Ammon's horn (tissue), 1 donor: ENCODE data around the gene ATG2A.

Experiments
- DNase-seq: peaks from one replicate; pipeline ENCODE4 v3.0.0-alpha.2; 2016; ENCODE audit warnings: low spot score

Gene ATG2A

GRCh38 chr11:64923944-64924909 lies 7.2 kb upstream of the ATG2A start, which contains the start of gene PPP2R5B:
Gene PPP2R5B (plus strand): TSS chr11:64924689. CDS start chr11:64925735, 1,046 bp downstream.
- DNase-seq, result peak; percentile 100

- DNase-seq, result no peak
Observed at GRCh38 chr11:64923151-64923661, 6.2 kb upstream of the ATG2A start.

GRCh38 chr11:64921384-64921783 lies 4.4 kb upstream of the ATG2A start:
- DNase-seq, result no peak

GRCh38 chr11:64920124-64920523 lies 3.1 kb upstream of the ATG2A start:
- DNase-seq, result no peak

GRCh38 chr11:64919627-64920026 lies 2.6 kb upstream of the ATG2A start:
- peak; percentile 49 for DNase-seq

GRCh38 chr11:64918017-64918416 lies 1.0 kb upstream of the ATG2A start:
- DNase-seq, result no peak

- no peak for DNase-seq
Observed at GRCh38 chr11:64917663-64917995, 620 bp upstream of the ATG2A start.

- DNase-seq, result peak; percentile 26
Observed at GRCh38 chr11:64916040-64916774, 802 bp downstream of the ATG2A start.

GRCh38 chr11:64915376-64915887 lies 1.6 kb downstream of the ATG2A start:
- DNase-seq, result no peak

GRCh38 chr11:64914123-64914522 lies 2.9 kb downstream of the ATG2A start:
- no peak for DNase-seq

- DNase-seq, result no peak
Observed at GRCh38 chr11:64913171-64913727, 3.8 kb downstream of the ATG2A start.

- no peak for DNase-seq
Observed at GRCh38 chr11:64911689-64912088, 5.3 kb downstream of the ATG2A start.

- DNase-seq, result no peak
Observed at GRCh38 chr11:64911142-64911541, 5.9 kb downstream of the ATG2A start.

GRCh38 chr11:64910451-64911093 lies 6.4 kb downstream of the ATG2A start:
- DNase-seq, result no peak

GRCh38 chr11:64909653-64910343 lies 7.2 kb downstream of the ATG2A start:
- DNase-seq, result no peak

- no peak for DNase-seq
Observed at GRCh38 chr11:64908766-64909165, 8.2 kb downstream of the ATG2A start.

GRCh38 chr11:64906314-64906635 lies 10.7 kb downstream of the ATG2A start:
- DNase-seq, result no peak

- DNase-seq, result no peak
Observed at GRCh38 chr11:64905516-64906313, 11.3 kb downstream of the ATG2A start.

GRCh38 chr11:64903291-64903833 lies 13.6 kb downstream of the ATG2A start:
- DNase-seq, result no peak
